K562 (cell line): Measurements from ENCODE around the gene POC1B.

ENCODE experiments used
- CHD4 ChIP-seq: fragments of 200-600 bp; sonication (generic); IDR thresholded peaks from 3 replicates; pipeline ENCODE4 v1.6.1; 2012; ENCODE audit warnings: low read depth, mild to moderate bottlenecking, mixed read lengths, low read length, inconsistent platforms; ENCODE audit not compliant: insufficient read depth, insufficient replicate concordance, poor library complexity, severe bottlenecking
- ETV6 ChIP-seq, 3 experiments: fragments of 150-350 bp in 1 of 3; sonication (generic) in 1 of 3; formaldehyde crosslinking in 1 of 3; IDR thresholded peaks; 2 replicates each; pipeline versions ENCODE4 v1.6.1 to v1.8.0; 2014 to 2022; ENCODE audit warnings: borderline replicate concordance in 2 of 3, low read depth in 2 of 3, antibody characterized with exemption in 1 of 3, low read length in 1 of 3, mild to moderate bottlenecking in 1 of 3, missing genetic modification reagents in 1 of 3
- EZH2 ChIP-seq: IDR thresholded peaks from 2 replicates; pipeline ENCODE4 v1.6.1; 2012; ENCODE audit warnings: low read depth, mild to moderate bottlenecking, inconsistent platforms, low read length, borderline replicate concordance
- MAZ ChIP-seq, 2 experiments: fragments of 450-650 bp in 1 of 2; sonication (generic) in 1 of 2; formaldehyde crosslinking; IDR thresholded peaks in 1 of 2; conservative IDR thresholded peaks in 1 of 2; 2 replicates each; pipeline versions ENCODE4 v1.4.0 to v1.5.0; 2020; ENCODE audit warnings: mild to moderate bottlenecking in 1 of 2, missing genetic modification reagents in 1 of 2
- NFATC3 ChIP-seq: fragments of 450-650 bp; IDR thresholded peaks from 2 replicates; pipeline ENCODE4 v1.6.1; 2017; ENCODE audit warnings: mild to moderate bottlenecking
- NFYB ChIP-seq: IDR thresholded peaks from 2 replicates; pipeline ENCODE4 v1.6.1; 2011; ENCODE audit warnings: mild to moderate bottlenecking, moderate library complexity; ENCODE audit not compliant: insufficient read length; ENCODE audit errors: extremely low read depth
- PHF8 ChIP-seq: fragments of 200-600 bp; sonication (generic); IDR thresholded peaks from 2 replicates; pipeline ENCODE4 v1.6.1; 2012; ENCODE audit warnings: mixed run types, mild to moderate bottlenecking, inconsistent platforms, low read length, moderate library complexity, borderline replicate concordance
- SP1 ChIP-seq: sonication (generic); formaldehyde crosslinking; IDR thresholded peaks from 2 replicates; pipeline ENCODE4 v1.8.1; 2022; ENCODE audit warnings: mild to moderate bottlenecking, missing genetic modification reagents
- TCF7L2 ChIP-seq: fragments of 150-350 bp; IDR thresholded peaks from 2 replicates; pipeline ENCODE4 v1.6.1; 2016; ENCODE audit warnings: low read depth, mild to moderate bottlenecking, low read length, moderate library complexity
- TFE3 ChIP-seq: fragments of 450-650 bp; formaldehyde crosslinking; IDR thresholded peaks from 2 replicates; pipeline ENCODE4 v1.4.0; 2020; ENCODE audit warnings: mild to moderate bottlenecking, mixed read lengths
- TF ChIP-seq, protein P1 (sequence below), 3 experiments: IDR thresholded peaks in 2 of 3; conservative IDR thresholded peaks in 1 of 3; 2 replicates each; pipeline ENCODE4 v1.5.1; 2011 to 2012; ENCODE audit warnings: low read length in 3 of 3, mild to moderate bottlenecking in 3 of 3, control low read depth in 2 of 3, improper control_type of control experiment in 1 of 3, inconsistent platforms in 1 of 3, low read depth in 1 of 3, mixed read lengths in 1 of 3, moderate library complexity in 1 of 3; ENCODE audit not compliant: insufficient read depth in 2 of 3
- TF ChIP-seq, protein P2 (sequence below): sonication (generic); formaldehyde crosslinking; IDR thresholded peaks from 2 replicates; pipeline ENCODE4 v1.9.0; 2022; ENCODE audit warnings: mild to moderate bottlenecking, missing genetic modification reagents
- TF ChIP-seq, protein P3 (sequence below): sonication (generic); formaldehyde crosslinking; IDR thresholded peaks from 2 replicates; pipeline ENCODE4 v1.8.0; 2023; ENCODE audit warnings: mild to moderate bottlenecking, missing genetic modification reagents
- TF ChIP-seq, protein P4 (sequence below): fragments of 450-650 bp; conservative IDR thresholded peaks from 2 replicates; pipeline ENCODE4 v1.6.1; 2016; ENCODE audit warnings: missing genetic modification characterization, low read depth, mild to moderate bottlenecking, control low read depth, missing compliant biosample characterization

GRCh38 chr12:89573051-89573810 lies 47.4 kb upstream of the POC1B start:
- TF ChIP-seq NFATC3 (no peak), EZH2 (no peak), CHD4 (no peak), ETV6 (IDR thresholded peaks at IDR 0.05; ENCODE audit: borderline replicate concordance in 1 of 2, low read depth in 2 of 2, low read length in 1 of 2) (no peak), ETV6 (CRISPR knock-in tag; IDR thresholded peaks at IDR 0.05; ENCODE audit: borderline replicate concordance) (no peak), TCF7L2 (no peak), NFYB (no peak), TFE3 (no peak), PHF8 (no peak), SP1 (CRISPR knock-in tag) (no peak), MAZ (CRISPR knock-in tag; conservative IDR thresholded peaks at IDR 0.05 in 1 of 2, IDR thresholded peaks at IDR 0.05 in 1 of 2) (no peak)
- TF ChIP-seq, protein P1, sequence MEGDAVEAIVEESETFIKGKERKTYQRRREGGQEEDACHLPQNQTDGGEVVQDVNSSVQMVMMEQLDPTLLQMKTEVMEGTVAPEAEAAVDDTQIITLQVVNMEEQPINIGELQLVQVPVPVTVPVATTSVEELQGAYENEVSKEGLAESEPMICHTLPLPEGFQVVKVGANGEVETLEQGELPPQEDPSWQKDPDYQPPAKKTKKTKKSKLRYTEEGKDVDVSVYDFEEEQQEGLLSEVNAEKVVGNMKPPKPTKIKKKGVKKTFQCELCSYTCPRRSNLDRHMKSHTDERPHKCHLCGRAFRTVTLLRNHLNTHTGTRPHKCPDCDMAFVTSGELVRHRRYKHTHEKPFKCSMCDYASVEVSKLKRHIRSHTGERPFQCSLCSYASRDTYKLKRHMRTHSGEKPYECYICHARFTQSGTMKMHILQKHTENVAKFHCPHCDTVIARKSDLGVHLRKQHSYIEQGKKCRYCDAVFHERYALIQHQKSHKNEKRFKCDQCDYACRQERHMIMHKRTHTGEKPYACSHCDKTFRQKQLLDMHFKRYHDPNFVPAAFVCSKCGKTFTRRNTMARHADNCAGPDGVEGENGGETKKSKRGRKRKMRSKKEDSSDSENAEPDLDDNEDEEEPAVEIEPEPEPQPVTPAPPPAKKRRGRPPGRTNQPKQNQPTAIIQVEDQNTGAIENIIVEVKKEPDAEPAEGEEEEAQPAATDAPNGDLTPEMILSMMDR (IDR thresholded peaks at IDR 0.05 in 2 of 3, conservative IDR thresholded peaks at IDR 0.05 in 1 of 3; ENCODE audit: insufficient read depth in 2 of 3, low read depth in 1 of 3, low read length in 3 of 3) = no peak
- TF ChIP-seq, protein P2, sequence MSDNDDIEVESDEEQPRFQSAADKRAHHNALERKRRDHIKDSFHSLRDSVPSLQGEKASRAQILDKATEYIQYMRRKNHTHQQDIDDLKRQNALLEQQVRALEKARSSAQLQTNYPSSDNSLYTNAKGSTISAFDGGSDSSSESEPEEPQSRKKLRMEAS = no peak
- TF ChIP-seq, protein P3, sequence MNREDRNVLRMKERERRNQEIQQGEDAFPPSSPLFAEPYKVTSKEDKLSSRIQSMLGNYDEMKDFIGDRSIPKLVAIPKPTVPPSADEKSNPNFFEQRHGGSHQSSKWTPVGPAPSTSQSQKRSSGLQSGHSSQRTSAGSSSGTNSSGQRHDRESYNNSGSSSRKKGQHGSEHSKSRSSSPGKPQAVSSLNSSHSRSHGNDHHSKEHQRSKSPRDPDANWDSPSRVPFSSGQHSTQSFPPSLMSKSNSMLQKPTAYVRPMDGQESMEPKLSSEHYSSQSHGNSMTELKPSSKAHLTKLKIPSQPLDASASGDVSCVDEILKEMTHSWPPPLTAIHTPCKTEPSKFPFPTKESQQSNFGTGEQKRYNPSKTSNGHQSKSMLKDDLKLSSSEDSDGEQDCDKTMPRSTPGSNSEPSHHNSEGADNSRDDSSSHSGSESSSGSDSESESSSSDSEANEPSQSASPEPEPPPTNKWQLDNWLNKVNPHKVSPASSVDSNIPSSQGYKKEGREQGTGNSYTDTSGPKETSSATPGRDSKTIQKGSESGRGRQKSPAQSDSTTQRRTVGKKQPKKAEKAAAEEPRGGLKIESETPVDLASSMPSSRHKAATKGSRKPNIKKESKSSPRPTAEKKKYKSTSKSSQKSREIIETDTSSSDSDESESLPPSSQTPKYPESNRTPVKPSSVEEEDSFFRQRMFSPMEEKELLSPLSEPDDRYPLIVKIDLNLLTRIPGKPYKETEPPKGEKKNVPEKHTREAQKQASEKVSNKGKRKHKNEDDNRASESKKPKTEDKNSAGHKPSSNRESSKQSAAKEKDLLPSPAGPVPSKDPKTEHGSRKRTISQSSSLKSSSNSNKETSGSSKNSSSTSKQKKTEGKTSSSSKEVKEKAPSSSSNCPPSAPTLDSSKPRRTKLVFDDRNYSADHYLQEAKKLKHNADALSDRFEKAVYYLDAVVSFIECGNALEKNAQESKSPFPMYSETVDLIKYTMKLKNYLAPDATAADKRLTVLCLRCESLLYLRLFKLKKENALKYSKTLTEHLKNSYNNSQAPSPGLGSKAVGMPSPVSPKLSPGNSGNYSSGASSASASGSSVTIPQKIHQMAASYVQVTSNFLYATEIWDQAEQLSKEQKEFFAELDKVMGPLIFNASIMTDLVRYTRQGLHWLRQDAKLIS = no peak
- TF ChIP-seq, protein P4, sequence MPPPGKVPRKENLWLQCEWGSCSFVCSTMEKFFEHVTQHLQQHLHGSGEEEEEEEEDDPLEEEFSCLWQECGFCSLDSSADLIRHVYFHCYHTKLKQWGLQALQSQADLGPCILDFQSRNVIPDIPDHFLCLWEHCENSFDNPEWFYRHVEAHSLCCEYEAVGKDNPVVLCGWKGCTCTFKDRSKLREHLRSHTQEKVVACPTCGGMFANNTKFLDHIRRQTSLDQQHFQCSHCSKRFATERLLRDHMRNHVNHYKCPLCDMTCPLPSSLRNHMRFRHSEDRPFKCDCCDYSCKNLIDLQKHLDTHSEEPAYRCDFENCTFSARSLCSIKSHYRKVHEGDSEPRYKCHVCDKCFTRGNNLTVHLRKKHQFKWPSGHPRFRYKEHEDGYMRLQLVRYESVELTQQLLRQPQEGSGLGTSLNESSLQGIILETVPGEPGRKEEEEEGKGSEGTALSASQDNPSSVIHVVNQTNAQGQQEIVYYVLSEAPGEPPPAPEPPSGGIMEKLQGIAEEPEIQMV (tag) = no peak
